ENCODE data around the gene FGD6. TPM values are rescaled to one million over a fixed set of nuclear protein-coding genes. Genes with fewer than 3 reads are reported as not detected.
"Not testable (repeated sequence)": the region's sequence is repeated elsewhere in the genome, so short reads cannot be mapped to it uniquely, and the experiment has no call there.

FGD6 gene
- total RNA-seq, 2 experiments from 2014 or later, result 1.5 TPM

DNA sequence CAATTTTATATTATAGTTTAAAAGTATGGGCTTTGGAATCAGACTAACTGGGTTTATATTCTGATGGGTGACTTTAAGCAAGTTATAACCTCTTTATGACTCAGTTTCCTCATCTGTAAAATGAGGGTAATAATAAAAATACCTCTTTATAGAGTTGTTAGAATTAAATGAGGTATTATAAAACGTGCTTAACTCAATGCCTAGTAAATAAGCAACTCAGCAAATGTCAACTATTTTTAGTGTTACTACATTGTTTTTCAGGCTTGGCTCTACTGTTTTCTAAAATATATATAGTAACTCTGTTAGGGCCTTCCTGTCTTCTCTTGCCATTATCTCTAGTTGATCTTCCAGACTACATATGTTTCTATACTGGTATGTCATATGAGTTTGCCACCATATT lies 20.9 kb upstream of the FGD6 start:
- no peak for DNase-seq
- TF ChIP-seq, protein P1, sequence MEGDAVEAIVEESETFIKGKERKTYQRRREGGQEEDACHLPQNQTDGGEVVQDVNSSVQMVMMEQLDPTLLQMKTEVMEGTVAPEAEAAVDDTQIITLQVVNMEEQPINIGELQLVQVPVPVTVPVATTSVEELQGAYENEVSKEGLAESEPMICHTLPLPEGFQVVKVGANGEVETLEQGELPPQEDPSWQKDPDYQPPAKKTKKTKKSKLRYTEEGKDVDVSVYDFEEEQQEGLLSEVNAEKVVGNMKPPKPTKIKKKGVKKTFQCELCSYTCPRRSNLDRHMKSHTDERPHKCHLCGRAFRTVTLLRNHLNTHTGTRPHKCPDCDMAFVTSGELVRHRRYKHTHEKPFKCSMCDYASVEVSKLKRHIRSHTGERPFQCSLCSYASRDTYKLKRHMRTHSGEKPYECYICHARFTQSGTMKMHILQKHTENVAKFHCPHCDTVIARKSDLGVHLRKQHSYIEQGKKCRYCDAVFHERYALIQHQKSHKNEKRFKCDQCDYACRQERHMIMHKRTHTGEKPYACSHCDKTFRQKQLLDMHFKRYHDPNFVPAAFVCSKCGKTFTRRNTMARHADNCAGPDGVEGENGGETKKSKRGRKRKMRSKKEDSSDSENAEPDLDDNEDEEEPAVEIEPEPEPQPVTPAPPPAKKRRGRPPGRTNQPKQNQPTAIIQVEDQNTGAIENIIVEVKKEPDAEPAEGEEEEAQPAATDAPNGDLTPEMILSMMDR (IDR thresholded peaks at IDR 0.05), result no peak
- intact Hi-C loops (cut with DNase I, micrococcal nuclease), result no loop called here
- Mint-ChIP-seq H3K27ac (no peak overlapping the region), H3K27me3 (no peaks in the 10 kb centered on the region), H3K9me3 (no peaks in the 10 kb centered on the region), H3K4me3 (no peak overlapping the region), H3K36me3 (ENCODE audit: low read depth) (peaks cover 42% of the 10 kb centered on the region), H3K4me1 (ENCODE audit: low read depth) (peaks cover 26% of the 10 kb centered on the region)
- no peaks in the 10 kb centered on the region for H3K9me3 ChIP-seq (ENCODE audit: control insufficient read depth in 1 of 2, insufficient read depth in 1 of 2, low read length in 2 of 2)
- ATAC-seq (ENCODE audit: poor library complexity), result no peak
- H3K4me1 ChIP-seq (ENCODE audit: insufficient read depth, low read length), result no peaks in the 10 kb centered on the region
- H3K4me3 ChIP-seq (ENCODE audit: low read length), result no peak overlapping the region
- ChIA-PET CTCF (no interaction called here), POLR2A (no interaction called here)
- no peak overlapping the region for H3K27ac ChIP-seq (ENCODE audit: low read depth in 1 of 2, low read length in 2 of 2)
- H3K27me3 ChIP-seq (ENCODE audit: control insufficient read depth in 1 of 2, insufficient read depth in 2 of 2, low read length in 2 of 2), result no peaks in the 10 kb centered on the region
- peaks cover 8% of the 10 kb centered on the region for H3K36me3 ChIP-seq (ENCODE audit: insufficient read depth, low read length)

DNA sequence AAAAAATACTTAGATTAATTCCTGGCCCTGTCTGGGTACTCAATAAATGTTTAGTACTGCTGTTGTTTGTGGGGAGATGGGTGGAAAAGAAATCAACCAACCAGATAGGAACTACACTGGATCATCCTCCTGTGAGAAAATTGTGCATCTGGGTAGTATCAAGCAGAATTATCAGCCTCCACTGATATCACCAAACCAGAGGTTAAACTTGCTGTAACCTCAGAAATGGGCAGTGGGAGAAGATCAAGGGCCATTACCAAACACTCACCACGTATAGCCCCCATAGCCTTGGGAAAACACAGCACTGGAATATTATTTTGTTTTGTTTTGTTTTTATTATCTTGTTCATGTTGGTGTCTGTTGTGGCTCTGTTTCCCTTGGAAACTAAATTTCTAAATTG lies 20.0 kb upstream of the FGD6 start:
- Histone ChIP-seq H3K36me3 (ENCODE audit: insufficient read depth, low read length) (peaks cover 5% of the 10 kb centered on the region), H3K27me3 (ENCODE audit: control insufficient read depth in 1 of 2, insufficient read depth in 2 of 2, low read length in 2 of 2) (no peaks in the 10 kb centered on the region), H3K27ac (ENCODE audit: low read depth in 1 of 2, low read length in 2 of 2) (no peak overlapping the region), H3K4me3 (ENCODE audit: low read length) (no peak overlapping the region), H3K4me1 (ENCODE audit: insufficient read depth, low read length) (no peaks in the 10 kb centered on the region), H3K9me3 (ENCODE audit: control insufficient read depth in 1 of 2, insufficient read depth in 1 of 2, low read length in 2 of 2) (no peaks in the 10 kb centered on the region)
- ChIA-PET CTCF (no interaction called here), POLR2A (no interaction called here)
- Mint-ChIP-seq H3K9me3 (no peaks in the 10 kb centered on the region), H3K4me1 (ENCODE audit: low read depth) (peaks cover 35% of the 10 kb centered on the region), H3K36me3 (ENCODE audit: low read depth) (peaks cover 36% of the 10 kb centered on the region), H3K4me3 (no peak overlapping the region), H3K27me3 (no peaks in the 10 kb centered on the region), H3K27ac (no peak overlapping the region)
- intact Hi-C loops (cut with DNase I, micrococcal nuclease), result no loop called here
- TF ChIP-seq, protein P1 (IDR thresholded peaks at IDR 0.05), result no peak
- DNase-seq (no peak), ATAC-seq (ENCODE audit: poor library complexity) (no peak)

DNA sequence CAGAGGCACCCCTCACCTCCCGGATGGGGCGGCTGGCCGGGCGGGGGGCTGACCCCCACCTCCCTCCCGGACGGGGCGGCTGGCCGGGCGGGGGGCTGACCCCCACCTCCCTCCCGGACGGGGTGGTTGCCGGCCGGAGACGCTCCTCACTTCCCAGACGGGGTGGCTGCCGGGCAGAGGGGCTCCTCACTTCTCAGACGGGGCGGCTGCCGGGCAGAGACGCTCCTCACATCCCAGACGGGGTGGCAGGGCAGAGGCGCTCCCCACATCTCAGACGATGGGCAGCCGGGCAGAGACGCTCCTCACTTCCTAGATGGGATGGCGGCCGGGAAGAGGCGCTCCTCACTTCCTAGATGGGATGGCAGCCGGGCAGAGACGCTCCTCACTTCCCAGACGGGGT lies 18.4 kb upstream of the FGD6 start:
- intact Hi-C loops (cut with DNase I, micrococcal nuclease); H3K4me3 Mint-ChIP-seq; ATAC-seq (ENCODE audit: poor library complexity); POLR2A ChIA-PET; H3K9me3 ChIP-seq (ENCODE audit: control insufficient read depth in 1 of 2, insufficient read depth in 1 of 2, low read length in 2 of 2); H3K9me3 Mint-ChIP-seq; H3K27ac Mint-ChIP-seq; H3K4me3 ChIP-seq (ENCODE audit: low read length); H3K27me3 ChIP-seq (ENCODE audit: control insufficient read depth in 1 of 2, insufficient read depth in 2 of 2, low read length in 2 of 2); H3K27me3 Mint-ChIP-seq; H3K4me1 ChIP-seq (ENCODE audit: insufficient read depth, low read length); DNase-seq; H3K27ac ChIP-seq (ENCODE audit: low read depth in 1 of 2, low read length in 2 of 2); CTCF ChIA-PET; H3K36me3 ChIP-seq (ENCODE audit: insufficient read depth, low read length): not testable (repeated sequence)
- H3K4me1 Mint-ChIP-seq (ENCODE audit: low read depth), result peaks cover 47% of the 10 kb centered on the region
- peaks cover 28% of the 10 kb centered on the region for H3K36me3 Mint-ChIP-seq (ENCODE audit: low read depth)

DNA sequence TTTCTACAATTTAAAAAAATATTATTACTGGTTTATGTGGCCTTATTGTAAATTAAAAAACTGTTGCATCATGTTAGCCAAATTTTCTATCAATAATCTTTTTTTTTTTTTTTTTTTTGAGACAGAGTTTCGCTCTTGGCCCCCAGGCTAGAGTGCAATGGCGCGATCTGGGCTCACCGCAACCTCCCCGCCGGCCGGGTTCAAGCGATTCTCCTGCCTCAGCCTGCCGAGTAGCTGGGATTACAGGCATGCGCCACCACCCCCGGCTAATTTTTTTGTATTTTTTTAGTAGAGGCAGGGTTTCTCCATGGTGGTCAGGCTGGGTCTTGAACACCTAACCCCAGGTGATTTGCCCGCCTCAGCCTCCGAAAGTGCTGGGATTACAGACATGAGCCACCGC lies 16.9 kb upstream of the FGD6 start:
- H3K27me3 Mint-ChIP-seq; intact Hi-C loops (cut with DNase I, micrococcal nuclease); H3K36me3 ChIP-seq (ENCODE audit: insufficient read depth, low read length); H3K9me3 ChIP-seq (ENCODE audit: control insufficient read depth in 1 of 2, insufficient read depth in 1 of 2, low read length in 2 of 2); H3K4me3 Mint-ChIP-seq; CTCF ChIA-PET; H3K4me3 ChIP-seq (ENCODE audit: low read length); H3K27ac ChIP-seq (ENCODE audit: low read depth in 1 of 2, low read length in 2 of 2); DNase-seq; H3K9me3 Mint-ChIP-seq; H3K4me1 ChIP-seq (ENCODE audit: insufficient read depth, low read length); H3K27me3 ChIP-seq (ENCODE audit: control insufficient read depth in 1 of 2, insufficient read depth in 2 of 2, low read length in 2 of 2); H3K27ac Mint-ChIP-seq; ATAC-seq (ENCODE audit: poor library complexity): not testable (repeated sequence)
- POLR2A ChIA-PET, result interaction anchor here (1.7 kb wide), 1 partner anchor 17 kb away, joined by 4 read pairs; the partner anchor contains the start of genes FGD6 and VEZT
- Mint-ChIP-seq H3K36me3 (ENCODE audit: low read depth) (peaks cover 24% of the 10 kb centered on the region), H3K4me1 (ENCODE audit: low read depth) (peaks cover 47% of the 10 kb centered on the region)
